Limb (tissue), 2 donors: ENCODE data around the gene KCNH8.
"Not testable (repeated sequence)": the region's sequence is repeated elsewhere in the genome, so short reads cannot be mapped to it uniquely, and the experiment has no call there.

ENCODE experiments used
- DNase-seq, 2 donors: peaks; one replicate each; pipeline ENCODE4 v3.0.0-alpha.2; 2016; ENCODE audit errors: extremely low spot score in 2 of 2

The KCNH8 gene

DNA sequence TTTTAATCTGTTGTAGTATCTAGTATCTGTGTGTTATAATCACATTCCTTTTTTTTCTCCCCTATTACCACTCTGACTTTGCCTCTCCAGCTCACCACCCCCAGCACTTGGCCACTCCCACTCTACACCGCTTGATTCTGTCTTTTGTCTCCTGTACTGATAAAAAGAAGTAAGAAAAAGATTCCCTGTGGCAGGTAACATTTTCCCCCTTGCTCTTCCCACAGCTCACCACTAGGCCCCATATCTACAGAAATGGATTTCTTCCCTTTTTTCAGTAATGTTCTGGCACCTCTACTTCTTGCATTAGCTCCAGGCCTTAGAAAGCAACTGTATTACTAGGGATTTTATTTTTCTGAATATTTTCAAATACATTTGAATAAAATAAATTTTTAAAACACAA is 25.6 kb downstream of the KCNH8 start:
- no peak for DNase-seq

DNA sequence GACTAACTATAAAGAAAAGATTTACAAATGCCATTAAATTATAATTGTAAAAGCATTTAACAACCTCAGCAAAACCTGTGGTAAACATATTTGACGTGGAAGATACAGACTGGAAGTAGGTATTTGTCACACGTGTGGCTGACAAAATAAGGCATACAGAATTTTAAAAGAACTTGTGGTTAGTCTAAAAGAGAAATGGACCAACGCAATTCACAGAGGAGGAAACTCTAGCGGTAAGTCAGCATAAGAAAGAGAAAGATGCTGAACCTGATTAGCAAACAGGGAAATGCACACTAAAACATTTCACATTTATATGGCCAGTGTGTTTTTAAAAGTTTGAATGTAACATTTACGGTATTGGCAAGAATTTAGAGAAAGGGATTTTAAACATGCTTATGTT is 35.3 kb downstream of the KCNH8 start:
- DNase-seq: no peak

GRCh38 chr3:19190126-19190525 is 41.8 kb downstream of the KCNH8 start:
- peak in 1 of 2 donors; percentile 3 for DNase-seq

DNA sequence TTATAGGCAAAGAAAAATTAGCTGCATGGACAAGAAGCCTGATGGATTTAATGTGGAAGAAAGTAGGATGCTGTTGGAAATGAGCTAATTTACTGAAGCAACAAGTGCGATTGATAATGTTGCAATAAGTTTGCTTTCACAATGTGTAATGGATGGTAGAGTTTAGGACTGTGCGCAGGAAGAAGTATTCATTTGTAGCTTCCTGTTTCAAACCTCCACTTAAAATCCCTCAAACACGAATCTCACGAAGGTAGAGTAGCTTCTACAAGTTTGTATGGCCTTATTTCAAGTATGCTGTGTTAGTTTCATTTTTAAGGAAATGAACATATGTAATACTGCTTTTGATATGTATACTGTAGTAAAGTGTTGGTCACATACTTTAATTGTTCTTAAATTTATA is 42.3 kb downstream of the KCNH8 start:
- DNase-seq: no peak

GRCh38 chr3:19199131-19199530 is 50.8 kb downstream of the KCNH8 start:
- DNase-seq: no peak

DNA sequence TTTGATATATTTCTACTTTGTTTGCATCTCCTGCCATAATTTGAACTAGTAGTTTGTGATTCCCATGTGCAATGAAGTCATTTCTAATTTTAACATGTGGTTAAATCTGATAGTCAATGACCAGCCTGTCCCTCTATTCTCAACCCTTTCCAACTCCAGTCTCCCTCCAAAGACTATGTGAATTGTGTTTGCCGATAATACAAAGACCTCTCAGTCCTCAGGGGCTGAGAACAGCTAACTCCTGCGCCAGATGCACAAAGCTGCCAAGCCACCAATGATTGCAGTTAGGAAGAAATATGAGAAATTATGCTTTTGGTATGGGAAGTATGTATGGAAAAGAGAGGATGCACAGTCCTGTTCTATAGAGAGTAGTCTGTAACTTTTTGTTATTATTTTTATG is 54.0 kb downstream of the KCNH8 start:
- DNase-seq: peak in 1 of 2 donors; percentile 24

DNA sequence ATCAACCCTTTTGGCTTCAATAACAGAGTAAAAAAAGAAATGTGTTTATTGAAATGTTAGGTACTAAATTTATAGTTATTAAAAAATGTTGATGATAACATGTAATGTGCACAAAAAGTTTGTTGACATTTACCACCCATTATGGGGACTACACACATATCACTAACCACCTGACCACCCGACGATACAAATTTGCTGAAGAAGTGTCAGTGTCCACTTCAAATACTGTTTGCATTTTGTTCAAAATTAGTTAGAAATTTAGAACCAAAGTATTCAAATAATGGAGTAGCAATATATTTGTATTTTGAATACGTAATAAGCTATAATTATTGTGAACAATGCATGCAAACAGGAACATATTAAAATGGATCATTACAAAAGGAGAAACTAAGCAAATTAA is 54.4 kb downstream of the KCNH8 start:
- DNase-seq: no peak

DNA sequence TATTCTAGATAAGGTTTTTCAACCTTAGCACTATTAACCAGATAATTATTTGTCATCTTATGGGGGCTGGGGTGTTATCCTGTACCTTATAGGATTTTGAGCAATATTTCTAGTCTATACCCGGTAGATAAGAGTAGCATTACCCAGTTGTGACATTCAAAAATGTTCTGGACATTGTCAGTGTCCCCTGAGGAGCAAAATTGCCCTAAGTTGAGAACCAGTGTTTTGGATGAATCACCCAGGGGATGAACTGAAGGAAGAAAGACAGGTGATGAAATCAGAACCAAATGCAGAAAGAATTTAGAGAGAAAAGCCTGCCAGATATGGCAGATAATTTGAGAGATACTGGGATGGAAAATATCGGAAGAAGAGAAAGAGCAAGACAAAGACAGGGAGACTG is 58.2 kb downstream of the KCNH8 start:
- no peak for DNase-seq

GRCh38 chr3:19213603-19214220 is 65.4 kb downstream of the KCNH8 start:
- DNase-seq: no peak

DNA sequence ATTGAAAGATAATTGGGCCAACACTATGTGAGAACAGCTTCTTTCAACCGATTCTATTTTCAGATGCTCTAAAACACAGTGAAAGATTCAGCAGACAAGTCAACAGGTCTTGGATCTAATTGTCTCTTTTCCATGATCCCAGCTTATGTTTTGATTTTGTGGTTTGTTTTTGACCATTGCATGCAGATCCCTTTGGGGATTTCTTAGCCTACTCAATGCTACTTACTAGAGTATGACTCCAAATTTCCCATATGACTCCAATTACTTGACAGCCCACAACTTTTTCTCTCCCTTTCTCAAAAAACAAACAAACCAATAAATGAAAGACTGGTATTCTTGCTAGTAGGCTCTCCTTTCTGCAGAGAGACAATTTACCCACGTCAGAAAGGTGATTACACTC is 67.1 kb downstream of the KCNH8 start:
- DNase-seq: no peak

- no peak for DNase-seq
These were observed 68.5 kb downstream of the KCNH8 start for GRCh38 chr3:19216669-19217337.

- DNase-seq: no peak
These were observed 72.0 kb downstream of the KCNH8 start for GRCh38 chr3:19220311-19220710.

GRCh38 chr3:19221081-19221480 is 72.8 kb downstream of the KCNH8 start:
- no peak for DNase-seq

DNA sequence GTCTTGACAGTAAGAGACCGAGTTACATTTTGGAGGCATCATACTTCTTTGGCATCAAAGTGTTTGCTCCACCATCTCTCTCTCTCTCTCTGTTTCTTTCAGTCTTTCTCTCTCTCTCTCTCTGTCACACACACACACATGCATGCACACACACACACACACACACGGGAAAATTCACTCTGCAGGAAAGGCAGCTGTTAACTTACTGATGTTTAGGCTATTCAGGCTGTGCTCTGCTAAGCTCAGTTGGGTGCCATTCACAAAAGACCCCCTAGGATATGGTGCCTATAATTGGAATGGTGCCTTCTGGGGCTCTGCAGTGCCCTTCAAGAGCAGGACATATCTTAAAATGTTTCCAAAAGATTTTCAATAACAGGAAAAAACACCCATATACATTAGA is 78.2 kb downstream of the KCNH8 start:
- no peak for DNase-seq

GRCh38 chr3:19228167-19228566 is 79.9 kb downstream of the KCNH8 start:
- DNase-seq: no peak

GRCh38 chr3:19229086-19229485 is 80.8 kb downstream of the KCNH8 start:
- no peak for DNase-seq

- not testable (repeated sequence) for DNase-seq
These were observed 81.6 kb downstream of the KCNH8 start for GRCh38 chr3:19229881-19230280.

DNA sequence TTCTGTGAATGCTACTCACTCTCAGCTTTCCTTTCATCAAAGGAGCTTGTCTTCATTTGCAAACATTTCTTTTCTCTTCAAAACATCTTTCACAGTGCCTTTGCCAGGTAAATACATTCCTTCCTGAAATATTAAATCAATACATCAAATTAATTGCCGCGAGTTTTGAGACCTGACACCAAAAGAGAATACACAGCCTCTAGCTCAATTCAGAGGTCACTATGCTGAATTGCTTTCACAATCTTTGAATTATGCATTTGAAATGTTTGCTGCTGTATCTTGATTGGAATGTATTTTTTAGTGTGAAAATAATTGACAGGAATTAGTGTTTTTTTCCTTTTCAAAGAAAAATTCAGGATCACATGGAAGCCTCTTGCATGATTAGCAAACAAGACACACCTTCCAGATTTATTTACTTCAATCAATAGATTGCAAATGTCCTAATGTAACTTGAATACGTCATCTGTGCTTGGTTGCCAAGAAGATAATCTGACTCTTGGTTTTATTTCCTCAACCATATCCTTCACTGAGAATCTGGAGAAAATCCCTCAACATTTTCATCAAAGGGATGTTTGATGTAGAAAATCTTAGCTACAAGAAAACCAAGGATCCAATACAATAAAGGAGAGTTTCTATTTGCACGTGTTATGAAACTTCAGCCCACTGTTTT is 83.6 kb downstream of the KCNH8 start:
- DNase-seq: no peak

DNA sequence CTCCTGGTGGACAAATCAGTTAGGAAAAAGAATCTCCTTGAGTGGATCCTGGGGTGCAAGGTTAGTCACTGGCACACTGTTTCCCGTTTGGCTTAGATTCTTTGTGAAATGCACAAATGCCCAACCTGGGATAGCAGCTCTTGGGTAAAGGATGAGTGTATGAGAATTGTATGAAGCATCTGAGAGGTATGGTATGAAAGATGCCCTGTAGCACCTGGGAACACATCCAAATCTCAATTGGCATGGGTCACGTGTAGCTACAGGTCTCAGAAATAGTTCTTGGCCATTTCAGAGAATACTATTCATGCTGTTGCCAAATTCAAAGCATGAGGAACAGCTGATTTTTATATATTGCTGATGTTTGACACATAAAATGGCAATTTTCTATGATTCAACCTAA is 84.3 kb downstream of the KCNH8 start:
- no peak for DNase-seq

DNA sequence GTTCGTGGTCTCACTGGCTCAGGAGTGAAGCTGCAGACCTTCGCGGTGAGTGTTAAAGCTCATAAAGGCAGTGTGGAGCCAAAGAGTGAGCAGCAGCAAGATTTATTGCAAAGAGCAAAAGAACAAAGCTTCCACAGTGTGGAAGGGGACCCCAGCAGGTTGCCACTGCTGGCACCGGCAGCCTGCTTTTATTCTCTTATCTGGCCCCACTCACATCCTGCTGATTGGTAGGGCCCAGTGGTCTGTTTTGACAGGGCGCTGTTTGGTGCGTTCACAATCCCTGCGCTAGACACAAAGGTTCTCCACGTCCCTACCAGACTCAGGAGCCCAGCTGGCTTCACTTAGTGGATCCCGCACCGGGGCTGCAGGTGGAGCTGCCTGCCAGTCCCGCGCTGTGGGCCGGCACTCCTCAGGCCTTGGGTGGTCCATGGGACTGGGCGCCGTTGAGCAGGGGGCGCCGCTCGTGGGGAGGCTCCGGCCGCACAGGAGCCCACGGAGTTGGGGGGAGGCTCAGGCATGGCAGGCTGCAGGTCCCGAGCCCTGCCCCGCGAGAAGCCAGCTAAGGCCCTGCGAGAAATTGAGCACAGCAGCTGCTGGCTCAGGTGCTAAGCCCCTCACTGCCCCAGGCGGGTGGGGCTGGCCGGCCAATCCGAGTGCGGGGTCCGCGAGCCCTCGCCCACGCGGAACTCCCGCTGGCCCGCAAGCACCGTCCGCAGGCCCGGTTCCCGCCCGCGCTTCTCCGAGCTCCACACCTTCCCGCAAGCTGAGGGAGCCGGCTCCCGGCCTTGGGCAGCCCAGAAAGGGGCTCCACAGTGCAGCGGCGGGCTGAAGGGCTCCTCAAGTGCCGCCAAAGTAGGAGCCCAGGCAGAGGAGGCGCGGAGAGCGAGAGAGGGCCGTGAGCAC is 85.8 kb downstream of the KCNH8 start:
- DNase-seq: not testable (repeated sequence)

- DNase-seq: no peak
These were observed 99.8 kb downstream of the KCNH8 start for GRCh38 chr3:19248143-19248542.

DNA sequence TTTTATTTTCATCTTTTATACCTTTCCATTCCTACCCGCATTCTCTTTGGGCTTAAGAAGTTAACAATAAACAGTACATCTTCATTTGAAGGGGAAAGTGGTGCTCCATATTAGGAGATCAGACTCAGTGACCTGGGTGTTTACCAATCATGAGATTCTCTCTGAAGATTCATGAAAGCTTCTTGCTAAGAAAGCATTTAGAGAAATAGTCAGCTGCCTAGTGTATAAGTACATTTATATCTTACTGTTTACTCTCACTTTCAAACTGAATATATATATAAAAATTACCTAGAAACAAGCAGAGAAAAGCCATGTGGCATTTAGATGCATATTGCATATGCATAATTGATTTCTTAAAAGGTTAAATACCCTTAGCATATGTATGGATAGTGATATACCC is 100.5 kb downstream of the KCNH8 start:
- no peak for DNase-seq
